Measurements from ENCODE around the gene C7orf57. TPM values are rescaled to one million over a fixed set of nuclear protein-coding genes. Genes with fewer than 3 reads are reported as not detected.

C7orf57 gene
- polyA plus RNA-seq, 3 donors: 0.05 TPM; not detected in 2

DNA sequence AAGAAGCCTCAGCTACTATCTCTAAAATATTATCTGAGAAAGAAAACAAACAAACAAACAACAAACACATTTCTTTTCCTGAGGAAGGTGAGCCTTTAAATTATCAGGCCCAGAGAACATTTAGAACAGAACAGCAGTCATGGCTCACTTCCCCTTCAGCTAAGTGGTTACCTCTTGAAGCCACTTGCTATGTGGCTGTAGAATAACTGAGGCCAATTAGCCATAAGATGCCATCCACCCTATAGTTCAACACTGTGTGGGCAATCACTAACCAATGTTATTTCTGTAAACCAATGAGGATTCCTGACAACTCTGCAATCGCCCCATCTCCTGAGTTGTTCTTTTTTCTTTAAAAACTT is 50.1 kb downstream of the C7orf57 start:
- Histone ChIP-seq H2AFZ (ENCODE audit: insufficient read depth, low read depth, low read length, poor library complexity, severe bottlenecking) (no peak overlapping the region), H3K27me3 (ENCODE audit: control insufficient read depth in 2 of 2, insufficient read depth in 2 of 2, low read length in 2 of 2) (no peaks in the 10 kb centered on the region), H3K4me3 (replicated peaks in 1 of 3; ENCODE audit: low read depth in 2 of 3, low read length in 3 of 3) (peak overlapping the region in 1 of 3 experiments; percentile 0), H4K20me1 (ENCODE audit: insufficient read depth, low read length) (peaks cover 14% of the 10 kb centered on the region), H3K79me2 (ENCODE audit: insufficient read depth, low read length) (peaks cover 18% of the 10 kb centered on the region), H3K9ac (ENCODE audit: insufficient read depth, low read length, poor library complexity, severe bottlenecking) (peak overlapping the region; percentile 47), H3K4me1 (ENCODE audit: control insufficient read depth in 1 of 2, insufficient read depth in 2 of 2, low read length in 2 of 2) (peaks cover 50 to 58% of the 10 kb centered on the region in 2 donors), H3K36me3 (replicated peaks in 1 of 2; ENCODE audit: control insufficient read depth in 1 of 2, insufficient read depth in 2 of 2, low read length in 2 of 2) (peaks cover 0 to 2% of the 10 kb centered on the region in 2 donors), H3K9me3 (replicated peaks in 1 of 2; ENCODE audit: control insufficient read depth in 1 of 2, insufficient read depth in 1 of 2, low read length in 2 of 2) (no peaks in the 10 kb centered on the region), H3K27ac (ENCODE audit: low read depth in 1 of 2, low read length in 2 of 2) (peak overlapping the region; percentile 69 to 99), H3K4me2 (replicated peaks; ENCODE audit: extremely low read depth, low read length, poor library complexity, severe bottlenecking) (peak overlapping the region; percentile 25)
- WGBS (ENCODE audit: insufficient coverage): no CpG with 5 or more reads among the region's 1 CpG
- TF ChIP-seq, protein P1, sequence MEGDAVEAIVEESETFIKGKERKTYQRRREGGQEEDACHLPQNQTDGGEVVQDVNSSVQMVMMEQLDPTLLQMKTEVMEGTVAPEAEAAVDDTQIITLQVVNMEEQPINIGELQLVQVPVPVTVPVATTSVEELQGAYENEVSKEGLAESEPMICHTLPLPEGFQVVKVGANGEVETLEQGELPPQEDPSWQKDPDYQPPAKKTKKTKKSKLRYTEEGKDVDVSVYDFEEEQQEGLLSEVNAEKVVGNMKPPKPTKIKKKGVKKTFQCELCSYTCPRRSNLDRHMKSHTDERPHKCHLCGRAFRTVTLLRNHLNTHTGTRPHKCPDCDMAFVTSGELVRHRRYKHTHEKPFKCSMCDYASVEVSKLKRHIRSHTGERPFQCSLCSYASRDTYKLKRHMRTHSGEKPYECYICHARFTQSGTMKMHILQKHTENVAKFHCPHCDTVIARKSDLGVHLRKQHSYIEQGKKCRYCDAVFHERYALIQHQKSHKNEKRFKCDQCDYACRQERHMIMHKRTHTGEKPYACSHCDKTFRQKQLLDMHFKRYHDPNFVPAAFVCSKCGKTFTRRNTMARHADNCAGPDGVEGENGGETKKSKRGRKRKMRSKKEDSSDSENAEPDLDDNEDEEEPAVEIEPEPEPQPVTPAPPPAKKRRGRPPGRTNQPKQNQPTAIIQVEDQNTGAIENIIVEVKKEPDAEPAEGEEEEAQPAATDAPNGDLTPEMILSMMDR (IDR thresholded peaks at IDR 0.05): no peak
- Mint-ChIP-seq H3K27ac (peak overlapping the region; percentile 96 to 100 (median 100)), H3K9me3 (peaks cover 0 to 3% (median 0%) of the 10 kb centered on the region in 7 donors), H3K4me1 (peaks cover 48% of the 10 kb centered on the region), H3K27me3 (ENCODE audit: low read depth in 3 of 3) (peaks cover 0 to 2% (median 0%) of the 10 kb centered on the region in 3 donors), H3K36me3 (peaks cover 13 to 20% of the 10 kb centered on the region in 2 donors), H3K4me3 (peak overlapping the region; percentile 58 to 71)
- intact Hi-C loops (cut with micrococcal nuclease): loop anchor here in 1 of 2 donors (5.0 kb wide), 2 partner anchors 48 to 108 kb away; partner anchors contain the start of genes C7orf57 and HUS1
- peak in 2 of 3 donors; percentile 54 to 62 for DNase-seq

DNA sequence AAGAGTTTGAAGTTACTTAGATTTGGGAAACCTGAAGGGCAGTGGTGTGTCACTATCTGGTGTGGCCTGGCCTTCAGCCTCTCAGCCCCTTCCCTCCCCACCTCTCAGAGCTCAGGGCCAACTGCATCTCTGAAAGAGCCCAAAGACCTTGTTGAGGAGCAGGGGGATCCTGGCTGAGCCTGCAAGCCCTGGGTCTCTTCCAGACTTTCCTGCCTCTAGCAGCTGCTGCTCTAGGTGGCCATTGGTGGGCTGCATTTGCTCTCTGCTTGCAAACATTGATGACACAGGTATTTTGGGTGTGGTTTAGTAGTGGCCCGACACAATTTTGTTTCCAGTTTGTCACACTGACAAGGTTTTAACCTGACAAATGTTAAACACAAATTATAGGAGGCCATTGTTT is 50.6 kb downstream of the C7orf57 start:
- peak overlapping the region; percentile 79 to 100 (median 100) for H3K27ac Mint-ChIP-seq
- H3K79me2 ChIP-seq (ENCODE audit: insufficient read depth, low read length): peaks cover 24% of the 10 kb centered on the region
- H3K27me3 Mint-ChIP-seq (ENCODE audit: low read depth in 3 of 3): peaks cover 0 to 2% (median 0%) of the 10 kb centered on the region in 3 donors
- no peaks in the 10 kb centered on the region for H3K9me3 ChIP-seq (replicated peaks in 1 of 2; ENCODE audit: control insufficient read depth in 1 of 2, insufficient read depth in 1 of 2, low read length in 2 of 2)
- peaks cover 18 to 26% of the 10 kb centered on the region in 2 donors for H3K36me3 Mint-ChIP-seq
- TF ChIP-seq, protein P1 (IDR thresholded peaks at IDR 0.05): no peak
- H3K36me3 ChIP-seq (replicated peaks in 1 of 2; ENCODE audit: control insufficient read depth in 1 of 2, insufficient read depth in 2 of 2, low read length in 2 of 2): peaks cover under 1 to 7% of the 10 kb centered on the region in 2 donors
- peaks cover 54 to 63% of the 10 kb centered on the region in 2 donors for H3K4me1 ChIP-seq (ENCODE audit: control insufficient read depth in 1 of 2, insufficient read depth in 2 of 2, low read length in 2 of 2)
- H2AFZ ChIP-seq (ENCODE audit: insufficient read depth, low read depth, low read length, poor library complexity, severe bottlenecking): no peak overlapping the region
- H3K4me3 Mint-ChIP-seq: no peak overlapping the region
- H3K9me3 Mint-ChIP-seq: peaks cover 0 to 5% (median 0%) of the 10 kb centered on the region in 7 donors
- peaks cover 54% of the 10 kb centered on the region for H3K4me1 Mint-ChIP-seq
- peak overlapping the region; percentile 47 for H3K9ac ChIP-seq (ENCODE audit: insufficient read depth, low read length, poor library complexity, severe bottlenecking)
- WGBS (ENCODE audit: insufficient coverage): no CpG with 5 or more reads among the region's 1 CpG
- intact Hi-C loops (cut with micrococcal nuclease): loop anchor here in 1 of 2 donors (5.0 kb wide), 2 partner anchors 49 to 109 kb away; partner anchors contain the start of genes C7orf57 and HUS1
- no peak for DNase-seq
- H3K27me3 ChIP-seq (ENCODE audit: control insufficient read depth in 2 of 2, insufficient read depth in 2 of 2, low read length in 2 of 2): no peaks in the 10 kb centered on the region
- peak overlapping the region in 1 of 3 experiments; percentile 0 for H3K4me3 ChIP-seq (replicated peaks in 1 of 3; ENCODE audit: low read depth in 2 of 3, low read length in 3 of 3)
- H3K27ac ChIP-seq (ENCODE audit: low read depth in 1 of 2, low read length in 2 of 2): peak overlapping the region in 1 of 2 donors; percentile 99
- H4K20me1 ChIP-seq (ENCODE audit: insufficient read depth, low read length): peaks cover 19% of the 10 kb centered on the region
- no peak overlapping the region for H3K4me2 ChIP-seq (replicated peaks; ENCODE audit: extremely low read depth, low read length, poor library complexity, severe bottlenecking)
